ENCODE data around the gene SLC35E4. TPM values are rescaled to one million over a fixed set of nuclear protein-coding genes. Genes with fewer than 3 reads are reported as not detected.

SLC35E4 gene
- total and polyA plus RNA-seq, 2 donors from 2014 or later = 1.8 to 3.2 TPM

- Histone ChIP-seq H3K36me3 (ENCODE audit: control insufficient read depth in 2 of 3, insufficient read depth in 3 of 3, low read length in 3 of 3) (no peaks in the 10 kb centered on the region), H3K9ac (ENCODE audit: low read length in 3 of 3) (peak within 1 kb of the TSS; percentile 35 to 77 (median 55)), H3K27me3 (ENCODE audit: control insufficient read depth, insufficient read depth, low read length) (no peaks in the 10 kb centered on the region), H3K27ac (ENCODE audit: low read depth in 2 of 2, low read length in 2 of 2) (peak within 1 kb of the TSS; percentile 67 to 81), H3K9me3 (ENCODE audit: control insufficient read depth in 2 of 3, insufficient read depth in 1 of 3, low read length in 3 of 3) (no peaks in the 10 kb centered on the region), H3K4me1 (ENCODE audit: control insufficient read depth in 2 of 3, insufficient read depth in 2 of 3, low read depth in 1 of 3, low read length in 3 of 3) (peaks cover 0 to 11% (median 0%) of the 10 kb centered on the region in 3 donors), H3K4me3 (ENCODE audit: low read length in 3 of 3) (peak within 1 kb of the TSS; percentile 51 to 69 (median 64))
- DNase-seq (peak; percentile 57 to 84 (median 74)), FAIRE-seq (no peak)
- no peak for TF ChIP-seq CTCF (IDR thresholded peaks at IDR 0.05; ENCODE audit: borderline replicate concordance, extremely low read depth, insufficient read depth)
- intact Hi-C loops (cut with DNase I) = no loop called here
These were observed 59.2 kb downstream of the SLC35E4 start, which contains the start of gene OSBP2 for GRCh38 chr22:30694640-30695350. TSS of gene OSBP2 (plus strand) at chr22:30694874. CDS start at chr22:30694910, 36 bp downstream.

DNA sequence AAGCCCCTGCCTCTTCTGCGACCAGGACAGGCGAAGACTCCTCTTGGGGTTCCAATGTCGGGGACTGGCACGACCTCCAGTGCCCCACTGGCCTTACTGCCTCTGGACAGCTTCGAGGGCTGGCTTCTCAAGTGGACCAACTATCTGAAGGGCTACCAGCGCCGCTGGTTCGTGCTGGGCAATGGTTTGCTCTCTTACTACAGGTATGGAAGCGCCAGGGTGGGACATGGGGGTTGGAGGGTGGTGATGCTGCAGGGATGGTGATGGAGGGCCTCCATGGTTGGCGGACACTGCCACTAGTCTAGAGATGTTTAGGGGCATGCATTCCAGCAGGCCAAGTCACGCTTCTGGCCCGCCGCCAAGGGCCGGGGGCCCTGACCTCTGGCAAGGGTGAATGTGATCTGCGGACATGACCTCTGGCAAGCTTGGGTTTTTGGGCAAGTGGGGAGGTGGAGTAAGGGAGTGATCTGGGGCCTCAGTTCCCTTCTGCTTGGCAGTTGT, 59.8 kb downstream of the SLC35E4 start:
- Histone ChIP-seq H3K27ac (ENCODE audit: low read depth in 2 of 2, low read length in 2 of 2) (no peak overlapping the region), H3K36me3 (ENCODE audit: control insufficient read depth in 2 of 3, insufficient read depth in 3 of 3, low read length in 3 of 3) (no peaks in the 10 kb centered on the region), H3K4me1 (ENCODE audit: control insufficient read depth in 2 of 3, insufficient read depth in 2 of 3, low read depth in 1 of 3, low read length in 3 of 3) (peaks cover 0 to 11% (median 0%) of the 10 kb centered on the region in 3 donors), H3K9me3 (ENCODE audit: control insufficient read depth in 2 of 3, insufficient read depth in 1 of 3, low read length in 3 of 3) (no peaks in the 10 kb centered on the region), H3K27me3 (ENCODE audit: control insufficient read depth, insufficient read depth, low read length) (no peaks in the 10 kb centered on the region), H3K4me3 (ENCODE audit: low read length in 3 of 3) (peak overlapping the region; percentile 4 to 69 (median 43)), H3K9ac (ENCODE audit: low read length in 3 of 3) (peak overlapping the region; percentile 2 to 77 (median 4))
- FAIRE-seq (no peak), DNase-seq (peak in 1 of 5 donors; percentile 61)
- intact Hi-C loops (cut with DNase I) = no loop called here
- TF ChIP-seq CTCF (IDR thresholded peaks at IDR 0.05; ENCODE audit: borderline replicate concordance, extremely low read depth, insufficient read depth) = no peak

GRCh38 chr22:30695871-30696655, 60.5 kb downstream of the SLC35E4 start:
- intact Hi-C loops (cut with DNase I) = no loop called here
- no peak overlapping the region for H3K9ac ChIP-seq (ENCODE audit: low read length in 3 of 3)
- peak overlapping the region in 1 of 3 donors; percentile 10 for H3K4me3 ChIP-seq (ENCODE audit: low read length in 3 of 3)
- H3K27ac ChIP-seq (ENCODE audit: low read depth in 2 of 2, low read length in 2 of 2) = no peak overlapping the region
- no peaks in the 10 kb centered on the region for H3K36me3 ChIP-seq (ENCODE audit: control insufficient read depth in 2 of 3, insufficient read depth in 3 of 3, low read length in 3 of 3)
- no peak for TF ChIP-seq CTCF (IDR thresholded peaks at IDR 0.05; ENCODE audit: borderline replicate concordance, extremely low read depth, insufficient read depth)
- no peaks in the 10 kb centered on the region for H3K9me3 ChIP-seq (ENCODE audit: control insufficient read depth in 2 of 3, insufficient read depth in 1 of 3, low read length in 3 of 3)
- H3K4me1 ChIP-seq (ENCODE audit: control insufficient read depth in 2 of 3, insufficient read depth in 2 of 3, low read depth in 1 of 3, low read length in 3 of 3) = peaks cover 0 to 11% (median 0%) of the 10 kb centered on the region in 3 donors
- FAIRE-seq (no peak), DNase-seq (no peak)
- no peaks in the 10 kb centered on the region for H3K27me3 ChIP-seq (ENCODE audit: control insufficient read depth, insufficient read depth, low read length)

Other genes starting within 250 kb of the SLC35E4 start
- gene RNF215, start 248.4 kb upstream of the SLC35E4 start, total RNA-seq = 19.7 TPM
- 15.9 TPM for gene RNF215, start 248.4 kb upstream of the SLC35E4 start, polyA plus RNA-seq (ENCODE audit: insufficient read depth, low read depth, low replicate concordance)
- 13.5 TPM for gene SEC14L2, start 238.8 kb upstream of the SLC35E4 start, total RNA-seq
- 17.3 TPM for gene SEC14L2, start 238.8 kb upstream of the SLC35E4 start, polyA plus RNA-seq (ENCODE audit: insufficient read depth, low read depth, low replicate concordance)
- 8.1 TPM for gene MTFP1, start 210.0 kb upstream of the SLC35E4 start, total RNA-seq
- 82.6 TPM for gene MTFP1, start 210.0 kb upstream of the SLC35E4 start, polyA plus RNA-seq (ENCODE audit: insufficient read depth, low read depth, low replicate concordance)
- gene SEC14L3, start 163.8 kb upstream of the SLC35E4 start, total RNA-seq = not detected
- not detected for gene SEC14L3, start 163.8 kb upstream of the SLC35E4 start, polyA plus RNA-seq (ENCODE audit: insufficient read depth, low read depth, low replicate concordance)
- 0.63 TPM for gene SEC14L4, start 130.1 kb upstream of the SLC35E4 start, total RNA-seq
- gene SEC14L4, start 130.1 kb upstream of the SLC35E4 start, polyA plus RNA-seq (ENCODE audit: insufficient read depth, low read depth, low replicate concordance) = 0.41 TPM
- 13.9 TPM for gene SEC14L6, start 89.0 kb upstream of the SLC35E4 start, total RNA-seq
- 16.5 TPM for gene SEC14L6, start 89.0 kb upstream of the SLC35E4 start, polyA plus RNA-seq (ENCODE audit: insufficient read depth, low read depth, low replicate concordance)
- gene GAL3ST1, start 61.1 kb upstream of the SLC35E4 start, total RNA-seq = 16.1 TPM
- 34.3 TPM for gene GAL3ST1, start 61.1 kb upstream of the SLC35E4 start, polyA plus RNA-seq (ENCODE audit: insufficient read depth, low read depth, low replicate concordance)
- gene PES1, start 43.9 kb upstream of the SLC35E4 start, total RNA-seq = 68.4 TPM
- 57.0 TPM for gene PES1, start 43.9 kb upstream of the SLC35E4 start, polyA plus RNA-seq (ENCODE audit: insufficient read depth, low read depth, low replicate concordance)
- 71.3 TPM for gene TCN2, start 28.6 kb upstream of the SLC35E4 start, total RNA-seq
- gene TCN2, start 28.6 kb upstream of the SLC35E4 start, polyA plus RNA-seq (ENCODE audit: insufficient read depth, low read depth, low replicate concordance) = 174 TPM
- 14.0 TPM for gene DUSP18, start 32.1 kb downstream of the SLC35E4 start, total RNA-seq
- gene DUSP18, start 32.1 kb downstream of the SLC35E4 start, polyA plus RNA-seq (ENCODE audit: insufficient read depth, low read depth, low replicate concordance) = 3.6 TPM
- 4.0 TPM for gene OSBP2, start 59.1 kb downstream of the SLC35E4 start, total RNA-seq
- 3.4 TPM for gene OSBP2, start 59.1 kb downstream of the SLC35E4 start, polyA plus RNA-seq (ENCODE audit: insufficient read depth, low read depth, low replicate concordance)